ENCODE measurements around the gene TLR3.
"Not testable (repeated sequence)": the region's sequence is repeated elsewhere in the genome, so short reads cannot be mapped to it uniquely, and the experiment has no call there.

TLR3 gene

DNA sequence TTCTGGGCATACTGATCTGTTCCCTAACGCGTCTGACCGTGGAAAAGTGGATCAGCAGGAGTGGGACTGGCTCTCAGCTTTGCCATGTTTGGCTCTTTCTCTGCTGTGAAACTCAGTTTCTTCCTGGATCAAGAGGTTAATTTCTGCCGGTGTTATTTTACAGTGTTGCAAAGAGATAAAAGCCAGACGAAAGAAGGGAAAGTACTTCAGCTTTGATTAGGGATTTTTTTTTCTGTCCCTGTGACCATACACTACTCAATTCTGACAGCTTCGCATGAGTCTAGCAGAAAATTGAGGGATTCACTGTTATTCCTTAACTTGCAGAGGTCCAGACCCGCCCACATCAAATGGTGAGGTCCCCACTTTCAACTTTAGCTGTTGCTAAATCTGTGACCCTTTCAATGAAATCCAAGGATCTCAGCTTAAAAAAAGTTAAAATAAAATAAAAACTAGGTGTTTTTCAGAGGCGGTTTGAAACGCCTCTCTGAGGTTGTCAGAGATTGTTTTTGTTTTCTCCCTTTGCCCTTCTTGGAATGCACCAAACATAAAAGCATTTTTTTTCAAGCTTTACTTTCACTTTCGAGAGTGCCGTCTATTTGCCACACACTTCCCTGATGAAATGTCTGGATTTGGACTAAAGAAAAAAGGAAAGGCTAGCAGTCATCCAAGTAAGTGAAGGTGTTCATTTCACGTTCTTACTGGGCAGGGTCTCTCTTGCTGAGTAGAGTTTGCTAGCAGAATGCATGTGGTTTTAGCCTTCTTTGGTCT, at the start of gene TLR3:
Gene TLR3, plus strand, starts transcription at position 576 of the 768 bp plus-strand sequence. CDS start 7,464 bp downstream, outside the sequence.
- DNase-seq = no peak

GRCh38 chr4:186019269-186019668, 49.7 kb upstream of the TLR3 start:
- DNase-seq = no peak

DNA sequence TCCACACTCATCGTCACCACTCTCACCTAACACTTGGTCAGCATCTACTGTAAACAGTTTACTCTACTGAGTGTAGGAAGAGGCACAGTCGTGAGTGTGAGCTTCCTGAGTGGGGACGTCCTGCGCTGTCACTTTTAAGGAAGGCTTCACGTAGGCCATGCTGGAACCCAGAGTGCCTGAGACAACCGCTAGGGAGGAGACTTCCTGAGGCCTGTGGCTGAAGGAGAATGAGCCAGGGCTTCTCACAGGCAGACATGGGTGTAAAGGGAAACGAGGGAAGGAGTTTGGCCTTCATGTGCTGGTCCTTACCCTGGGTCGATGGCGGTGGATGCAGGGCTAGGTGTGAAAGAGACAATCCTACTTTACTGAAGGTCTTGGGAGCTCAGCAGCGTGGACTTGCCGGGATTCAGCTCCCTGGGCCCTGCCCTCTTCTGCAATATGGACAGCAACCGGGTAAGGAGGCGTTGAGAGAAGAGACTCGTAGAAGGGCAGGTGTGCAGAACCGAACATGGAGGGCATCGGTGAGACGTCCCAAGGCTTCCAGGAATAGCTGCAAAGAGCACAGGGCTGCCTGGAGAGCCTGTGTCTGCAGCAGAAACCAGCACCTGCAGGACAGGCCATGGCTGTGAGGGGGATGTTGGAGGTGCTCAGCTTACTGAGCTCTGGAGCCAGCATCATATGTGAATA, 48.7 kb upstream of the TLR3 start:
- DNase-seq = no peak

DNA sequence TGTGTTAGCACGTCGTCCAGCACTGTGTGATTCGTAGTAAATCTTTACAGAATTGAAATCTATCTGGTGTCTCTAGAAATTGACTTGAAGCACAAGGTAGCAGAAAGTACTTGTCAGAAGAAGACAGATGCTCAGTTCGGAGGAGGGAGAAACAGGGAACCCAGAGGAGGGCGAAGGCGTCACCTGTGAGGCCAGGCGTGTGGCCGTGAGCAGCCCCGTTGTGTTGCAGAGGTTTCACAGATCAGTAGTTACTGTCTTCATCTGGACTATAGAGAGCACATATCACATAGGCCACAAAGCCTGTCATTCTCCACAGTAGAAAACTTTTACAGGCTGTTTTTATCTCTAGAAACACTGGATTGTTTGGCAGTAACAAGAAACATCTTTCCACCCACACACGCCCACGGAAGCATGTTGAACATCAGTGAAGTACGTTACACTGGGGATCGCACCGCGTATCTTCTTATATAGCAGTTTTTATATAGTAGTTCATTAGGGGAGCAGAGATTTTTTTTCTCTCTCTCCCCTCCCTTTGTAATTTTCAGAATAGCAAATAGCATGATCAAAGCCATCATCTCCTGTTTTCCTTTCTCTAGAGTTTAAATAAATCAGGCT, 48.1 kb upstream of the TLR3 start:
- no peak for DNase-seq

DNA sequence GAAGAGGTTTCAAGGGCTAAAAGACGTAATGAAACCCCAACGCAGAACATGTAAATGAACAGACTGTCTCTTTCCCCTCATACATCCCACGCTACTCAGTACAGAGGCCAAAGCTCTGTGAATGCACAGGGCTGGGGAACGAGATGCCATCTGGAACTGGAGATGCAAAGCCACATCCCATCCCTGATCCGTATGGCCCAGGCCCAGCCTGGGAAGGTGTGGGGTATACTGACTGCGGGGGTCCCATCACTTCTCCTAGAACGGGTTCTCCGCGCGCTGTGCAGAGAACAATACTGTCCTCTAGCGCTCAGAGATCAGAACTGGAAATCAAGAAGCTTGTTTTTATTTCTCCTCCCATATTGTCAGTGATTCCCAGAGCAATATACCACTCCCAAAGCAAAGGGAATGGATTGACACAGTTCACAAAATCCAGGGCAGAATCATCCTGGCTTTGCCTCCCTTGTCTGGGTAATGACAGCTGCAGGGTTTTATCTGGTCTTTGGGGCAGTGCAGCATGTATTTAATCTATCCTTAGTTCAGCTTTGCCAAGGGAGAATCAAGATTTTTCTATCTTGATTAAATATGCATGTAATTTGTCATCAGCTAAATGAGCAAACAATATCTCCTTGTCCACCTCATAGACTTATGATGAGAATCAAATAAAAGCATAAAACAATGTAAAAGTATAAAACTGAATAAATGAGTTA, 47.3 kb upstream of the TLR3 start:
- DNase-seq = no peak

GRCh38 chr4:186023975-186024374, 45.0 kb upstream of the TLR3 start:
- DNase-seq = no peak

- no peak for DNase-seq
Observed at GRCh38 chr4:186024637-186025407, 44.1 kb upstream of the TLR3 start.

- no peak for DNase-seq
Observed at GRCh38 chr4:186025408-186025690, 43.6 kb upstream of the TLR3 start.

DNA sequence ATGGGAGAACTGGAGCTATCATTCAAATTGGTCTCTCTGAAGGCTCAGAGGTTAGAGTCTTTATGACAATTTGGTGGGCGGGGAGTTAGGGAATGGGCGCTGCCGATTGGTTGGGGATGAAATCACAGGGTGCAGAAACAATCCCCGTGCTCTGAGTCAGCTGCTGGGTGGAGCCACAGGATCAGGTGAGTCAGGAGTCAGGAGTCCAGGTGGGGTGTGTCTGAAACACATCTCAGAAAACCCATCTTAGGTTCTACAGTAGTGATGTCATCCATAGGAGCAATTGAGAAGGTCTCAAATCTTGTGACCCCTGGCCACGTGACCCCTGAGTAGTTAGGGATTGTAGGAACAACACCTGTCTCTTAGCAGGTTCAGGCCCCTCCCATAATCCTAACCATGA, 41.6 kb upstream of the TLR3 start:
- no peak for DNase-seq

- no peak for DNase-seq
Observed at GRCh38 chr4:186029571-186030398, 39.2 kb upstream of the TLR3 start.

- no peak for DNase-seq
Observed at GRCh38 chr4:186030399-186030775, 38.6 kb upstream of the TLR3 start.

- no peak for DNase-seq
Observed at GRCh38 chr4:186030795-186031194, 38.2 kb upstream of the TLR3 start.

DNA sequence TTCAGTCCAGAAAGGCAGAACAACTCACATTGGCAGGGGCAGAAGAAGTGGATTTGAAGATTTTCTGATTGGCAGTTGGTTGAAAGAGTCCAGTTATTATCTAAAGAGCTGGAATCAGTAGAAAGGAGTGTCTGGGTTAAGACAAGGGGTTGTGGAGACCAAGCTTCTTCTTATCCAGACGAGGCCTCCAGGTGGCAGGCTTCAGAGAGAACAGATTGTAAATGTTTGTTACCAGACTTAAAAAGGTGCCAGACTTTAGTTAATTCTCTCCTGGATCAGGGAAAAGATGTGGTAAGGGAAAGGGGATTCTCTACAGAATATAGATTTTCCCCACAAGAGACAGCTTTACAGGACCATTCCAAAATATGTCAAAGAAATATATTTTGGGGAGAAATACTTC, 36.7 kb upstream of the TLR3 start:
- DNase-seq = no peak

DNA sequence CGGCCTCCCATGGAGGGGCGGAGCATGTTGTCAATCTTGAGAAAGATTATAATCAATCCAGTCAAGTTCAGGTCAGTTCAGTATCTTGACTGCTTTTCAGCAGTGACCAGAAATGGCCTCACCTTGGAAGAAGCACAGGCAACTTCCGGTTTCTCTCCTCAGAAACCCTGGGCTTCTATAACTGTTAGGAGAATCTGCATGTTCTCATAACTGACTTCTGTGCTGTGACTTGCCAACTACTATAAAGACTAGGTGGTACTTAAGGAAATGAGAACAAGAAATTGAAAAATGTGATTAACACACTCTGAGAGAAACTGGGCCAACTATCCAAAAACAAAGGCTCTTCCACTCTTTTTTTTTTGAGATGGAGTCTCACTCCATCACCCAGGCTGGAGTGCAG, 35.9 kb upstream of the TLR3 start:
- no peak for DNase-seq

- not testable (repeated sequence) for DNase-seq
Observed at GRCh38 chr4:186034613-186035012, 34.3 kb upstream of the TLR3 start.

DNA sequence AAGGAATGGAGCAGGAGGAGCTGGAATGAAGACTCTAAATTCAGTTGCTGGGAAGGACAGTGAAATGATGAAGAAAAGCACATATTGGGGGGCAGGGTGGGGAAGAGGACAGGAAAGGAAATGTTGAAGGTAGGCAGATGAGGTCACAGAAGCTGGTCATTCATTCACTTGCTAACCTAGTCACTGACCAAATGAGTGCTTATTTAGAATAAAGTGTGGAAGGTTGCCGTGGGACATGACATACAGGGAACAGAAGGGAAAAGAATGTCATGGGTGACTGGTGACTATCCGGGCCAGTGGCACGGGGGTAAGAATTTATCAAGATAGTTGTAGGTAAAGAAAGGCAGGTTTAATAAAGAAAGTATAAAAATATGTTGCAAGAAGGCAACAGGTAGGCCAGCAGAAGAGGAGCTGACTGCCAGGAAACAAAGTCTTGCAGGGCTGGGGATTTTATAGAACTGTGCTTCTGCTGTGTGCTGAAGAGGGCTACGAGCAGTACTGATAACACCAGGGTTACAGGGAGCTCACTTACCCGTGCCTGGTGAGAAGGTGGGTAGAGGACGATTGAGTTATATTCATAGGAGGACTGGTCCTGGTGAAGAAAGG, 31.9 kb upstream of the TLR3 start:
- DNase-seq = no peak

DNA sequence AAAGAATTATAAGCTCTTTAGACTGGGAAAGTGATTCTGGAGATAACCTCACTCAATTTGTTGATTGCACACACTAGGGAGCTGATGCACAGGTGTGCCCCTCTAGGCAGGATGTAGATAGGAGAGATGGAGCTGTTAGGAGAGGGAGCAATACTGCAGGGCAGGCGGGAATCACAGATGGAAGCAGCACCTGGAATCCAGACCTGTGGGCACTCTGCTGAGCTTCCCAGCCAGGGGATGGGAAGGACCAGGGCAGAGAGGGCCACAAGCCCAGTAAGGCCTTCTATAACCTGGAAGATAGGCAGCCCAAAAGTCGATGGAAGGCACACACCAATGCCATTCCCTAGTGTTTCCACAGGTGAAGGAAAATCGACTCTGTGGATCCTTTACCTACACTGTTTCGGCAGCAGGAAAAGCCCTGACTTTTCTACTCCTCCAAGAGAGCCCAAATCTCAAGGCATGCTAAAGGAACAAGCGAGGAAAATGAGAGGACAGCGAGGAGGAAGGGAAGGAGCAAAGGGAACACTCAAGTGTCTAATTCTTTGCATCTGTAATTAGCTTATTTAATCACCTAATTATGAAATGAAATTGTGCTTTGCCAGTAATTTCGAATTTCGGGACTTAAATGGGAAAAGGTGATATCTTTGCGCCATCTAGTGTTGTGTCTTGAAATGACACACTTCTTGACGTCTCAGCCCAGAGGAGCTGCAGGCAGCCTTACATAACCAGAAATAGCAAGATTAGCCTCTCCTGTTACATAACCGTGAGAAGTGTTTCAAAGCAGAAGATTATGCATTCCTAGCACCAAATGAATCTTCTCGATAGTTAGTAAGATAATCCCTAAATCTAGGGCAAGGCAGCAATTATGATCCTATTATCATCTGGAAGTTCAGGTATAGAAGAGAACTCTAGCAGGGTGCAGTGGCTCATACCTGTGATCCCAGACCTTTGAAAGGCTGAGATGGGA, 31.0 kb upstream of the TLR3 start:
- DNase-seq = no peak

DNA sequence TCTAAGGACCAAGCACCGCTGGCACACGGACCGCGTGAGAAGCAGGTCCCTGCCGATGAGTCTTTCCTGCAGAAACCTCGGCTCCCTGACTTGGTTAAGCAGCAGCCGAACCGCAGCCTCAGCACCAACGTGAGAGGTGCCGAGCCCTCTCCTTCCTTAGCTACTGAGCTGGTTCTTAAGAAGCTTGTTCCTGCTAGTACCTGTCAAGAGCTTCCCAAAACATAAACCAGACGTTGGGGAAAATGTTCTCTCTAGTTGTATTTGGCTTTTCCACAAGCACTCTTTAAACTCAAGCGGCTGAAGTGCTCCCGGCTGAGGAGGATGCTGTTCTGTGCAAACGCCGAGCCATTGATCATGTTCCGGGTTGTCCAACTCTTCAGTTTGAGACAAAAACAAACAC, 29.3 kb upstream of the TLR3 start:
- no peak for DNase-seq

GRCh38 chr4:186040316-186040715, 28.6 kb upstream of the TLR3 start:
- no peak for DNase-seq

GRCh38 chr4:186047501-186047900, 21.5 kb upstream of the TLR3 start:
- DNase-seq = not testable (repeated sequence)
